OCI-LY7 (cell line): ENCODE measurements around the gene EXOC4.
"Not testable (repeated sequence)": the region's sequence is repeated elsewhere in the genome, so short reads cannot be mapped to it uniquely, and the experiment has no call there.

Source experiments
- CTCF ChIP-seq: fragments of 200-600 bp; sonication (generic); conservative IDR thresholded peaks from 2 replicates; pipeline ENCODE4 v1.5.1; 2014; ENCODE audit warnings: mild to moderate bottlenecking, antibody characterized with exemption, low read length, moderate library complexity, mixed read lengths
- EZH2phosphoT487 ChIP-seq: fragments of 200-600 bp; sonication (generic); IDR thresholded peaks from 2 replicates; pipeline ENCODE4 v1.6.1; 2018; ENCODE audit warnings: low read depth, borderline replicate concordance, mild to moderate bottlenecking, mixed run types, antibody characterized with exemption, low read length, moderate library complexity, mixed read lengths

- TF ChIP-seq CTCF, EZH2phosphoT487: not testable (repeated sequence)
Measured at GRCh38 chr7:133321366-133321765, 68.5 kb downstream of the EXOC4 start.
